OCI-LY1 (cell line): Measurements from ENCODE around the gene UTF1.

Experiments
- H2AFZ ChIP-seq: fragments of 200-600 bp; sonication (generic), shearing (Covaris generic); 2 replicates; pipeline ENCODE4 v1.6.0; 2014; ENCODE audit warnings: antibody characterized with exemption, mild to moderate bottlenecking, low read length
- H3F3A ChIP-seq: fragments of 200-600 bp; sonication (generic), shearing (Covaris generic); 2 replicates; pipeline ENCODE4 v1.6.0; 2014; ENCODE audit warnings: mild to moderate bottlenecking, antibody characterized with exemption, low read length, moderate library complexity; ENCODE audit not compliant: insufficient read depth
- H3K27ac ChIP-seq: fragments of 200-600 bp; sonication (generic); 2 replicates; pipeline ENCODE4 v1.5.1; 2014; ENCODE audit warnings: low read length, mixed run types, mild to moderate bottlenecking, low read depth; ENCODE audit not compliant: poor library complexity, severe bottlenecking
- H3K27me3 ChIP-seq: fragments of 200-600 bp; sonication (generic); 2 replicates; pipeline ENCODE4 v1.6.0; 2014; ENCODE audit warnings: antibody characterized with exemption, mild to moderate bottlenecking, low read length, moderate library complexity; ENCODE audit not compliant: insufficient read depth
- H3K36me3 ChIP-seq: fragments of 200-600 bp; sonication (generic); 2 replicates; pipeline ENCODE4 v1.6.1; 2014; ENCODE audit warnings: mild to moderate bottlenecking, antibody characterized with exemption, low read length, moderate library complexity, mixed read lengths; ENCODE audit not compliant: insufficient read depth
- H3K4me1 ChIP-seq: fragments of 200-600 bp; sonication (generic); 2 replicates; pipeline ENCODE4 v1.5.1; 2014; ENCODE audit warnings: mild to moderate bottlenecking, low read length, moderate library complexity; ENCODE audit not compliant: insufficient read depth, severe bottlenecking
- H3K4me2 ChIP-seq: fragments of 200-600 bp; sonication (generic), shearing (Covaris generic); 2 replicates; pipeline ENCODE4 v1.6.1; 2014; ENCODE audit warnings: low read length
- H3K4me3 ChIP-seq: fragments of 200-600 bp; sonication (generic); 2 replicates; pipeline ENCODE4 v1.5.1; 2014; ENCODE audit warnings: low read length, low read depth, mild to moderate bottlenecking, mixed read lengths; ENCODE audit not compliant: poor library complexity, severe bottlenecking
- H3K79me2 ChIP-seq: fragments of 200-600 bp; shearing (Covaris generic); 2 replicates; pipeline ENCODE4 v1.6.1; 2016; ENCODE audit warnings: mixed run types, low read length, mixed read lengths; ENCODE audit not compliant: insufficient read depth
- H3K9ac ChIP-seq: fragments of 200-600 bp; sonication (generic), shearing (Covaris generic); 2 replicates; pipeline ENCODE4 v1.6.1; 2014; ENCODE audit warnings: mild to moderate bottlenecking, low read length, mixed read lengths
- H3K9me2 ChIP-seq: fragments of 200-600 bp; sonication (generic), shearing (Covaris generic); 2 replicates; pipeline ENCODE4 v1.6.1; 2014; ENCODE audit warnings: low read depth, mild to moderate bottlenecking, low read length, mixed read lengths
- H3K9me3 ChIP-seq: fragments of 200-600 bp; shearing (Covaris generic); 2 replicates; pipeline ENCODE4 v1.6.1; 2014; ENCODE audit warnings: low read length, mixed read lengths
- H4K20me1 ChIP-seq: fragments of 200-600 bp; sonication (generic), shearing (Covaris generic); 2 replicates; pipeline ENCODE4 v1.6.0; 2016; ENCODE audit warnings: mild to moderate bottlenecking, low read length; ENCODE audit not compliant: insufficient read depth
- CTCF ChIP-seq: fragments of 200-600 bp; sonication (generic), shearing (Covaris generic); IDR thresholded peaks from 2 replicates; pipeline ENCODE4 v1.5.1; 2017; ENCODE audit warnings: mild to moderate bottlenecking, antibody characterized with exemption, low read length, moderate library complexity, mixed read lengths
- EZH2 ChIP-seq: fragments of 200-600 bp; sonication (generic), shearing (Covaris generic); IDR thresholded peaks from 2 replicates; pipeline ENCODE4 v1.8.0; 2017; ENCODE audit warnings: borderline replicate concordance, mixed run types, mild to moderate bottlenecking, antibody characterized with exemption, low read length, moderate library complexity, mixed read lengths

The UTF1 gene

DNA sequence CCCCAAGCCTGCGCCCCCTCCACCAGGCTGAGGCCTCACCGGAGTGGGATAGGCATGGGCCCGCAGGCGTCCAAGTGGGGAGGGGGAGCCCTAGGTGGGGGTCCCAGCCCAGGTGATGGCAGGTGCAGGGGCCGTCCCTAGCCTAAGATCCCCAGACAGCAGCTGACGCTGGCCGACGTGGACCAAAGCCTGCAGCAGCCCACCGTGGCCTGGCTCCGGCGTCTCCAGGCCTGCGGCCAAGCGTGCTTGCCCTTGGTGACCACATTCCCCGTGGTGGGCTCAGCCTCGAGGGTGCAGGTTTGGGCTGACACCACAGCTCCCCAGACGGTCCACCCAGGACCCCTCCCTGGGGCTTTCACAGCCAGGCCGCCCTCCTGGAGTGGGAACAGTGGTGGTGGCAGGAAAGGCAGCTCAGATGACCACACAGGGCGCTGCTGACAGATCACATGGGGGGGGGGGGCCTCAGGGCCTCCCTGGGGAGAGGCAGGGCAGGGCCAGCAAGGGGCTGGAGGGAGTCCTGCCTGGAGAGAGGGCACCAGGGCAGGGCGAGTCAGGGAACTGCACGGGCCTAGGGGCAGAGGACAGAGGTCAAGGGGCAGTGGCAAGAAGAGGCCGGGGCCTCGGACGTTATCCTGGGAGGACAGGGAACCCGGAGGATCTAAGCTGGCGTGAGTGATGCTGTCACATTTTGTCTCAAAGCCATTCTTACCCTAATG lies 47.4 kb downstream of the UTF1 start:
- no peak overlapping the region for H3K9ac ChIP-seq
- no peaks in the 10 kb centered on the region for H3K9me3 ChIP-seq
- H3K27ac ChIP-seq = no peak overlapping the region
- no peaks in the 10 kb centered on the region for H3K79me2 ChIP-seq
- TF ChIP-seq EZH2 (no peak), CTCF (no peak)
- H3K27me3 ChIP-seq = no peaks in the 10 kb centered on the region
- H3K9me2 ChIP-seq = no peaks in the 10 kb centered on the region
- peaks cover 20% of the 10 kb centered on the region for H3K36me3 ChIP-seq
- H4K20me1 ChIP-seq = no peaks in the 10 kb centered on the region
- peaks cover 13% of the 10 kb centered on the region for H3K4me1 ChIP-seq
- no peak overlapping the region for H3K4me3 ChIP-seq
- H3K4me2 ChIP-seq = no peak overlapping the region
- H2AFZ ChIP-seq = no peak overlapping the region
- no peaks in the 10 kb centered on the region for H3F3A ChIP-seq

- Histone ChIP-seq H3K4me1 (peaks cover 13% of the 10 kb centered on the region), H2AFZ (no peak overlapping the region), H3K4me2 (no peak overlapping the region), H3K4me3 (no peak overlapping the region), H4K20me1 (no peaks in the 10 kb centered on the region), H3K9ac (no peak overlapping the region), H3K79me2 (no peaks in the 10 kb centered on the region), H3K27me3 (no peaks in the 10 kb centered on the region), H3K36me3 (peaks cover 27% of the 10 kb centered on the region), H3K9me3 (no peaks in the 10 kb centered on the region), H3K27ac (no peak overlapping the region), H3F3A (no peaks in the 10 kb centered on the region), H3K9me2 (no peaks in the 10 kb centered on the region)
- TF ChIP-seq CTCF (no peak), EZH2 (no peak)
These were observed 48.1 kb downstream of the UTF1 start for GRCh38 chr10:133277993-133278576.

DNA sequence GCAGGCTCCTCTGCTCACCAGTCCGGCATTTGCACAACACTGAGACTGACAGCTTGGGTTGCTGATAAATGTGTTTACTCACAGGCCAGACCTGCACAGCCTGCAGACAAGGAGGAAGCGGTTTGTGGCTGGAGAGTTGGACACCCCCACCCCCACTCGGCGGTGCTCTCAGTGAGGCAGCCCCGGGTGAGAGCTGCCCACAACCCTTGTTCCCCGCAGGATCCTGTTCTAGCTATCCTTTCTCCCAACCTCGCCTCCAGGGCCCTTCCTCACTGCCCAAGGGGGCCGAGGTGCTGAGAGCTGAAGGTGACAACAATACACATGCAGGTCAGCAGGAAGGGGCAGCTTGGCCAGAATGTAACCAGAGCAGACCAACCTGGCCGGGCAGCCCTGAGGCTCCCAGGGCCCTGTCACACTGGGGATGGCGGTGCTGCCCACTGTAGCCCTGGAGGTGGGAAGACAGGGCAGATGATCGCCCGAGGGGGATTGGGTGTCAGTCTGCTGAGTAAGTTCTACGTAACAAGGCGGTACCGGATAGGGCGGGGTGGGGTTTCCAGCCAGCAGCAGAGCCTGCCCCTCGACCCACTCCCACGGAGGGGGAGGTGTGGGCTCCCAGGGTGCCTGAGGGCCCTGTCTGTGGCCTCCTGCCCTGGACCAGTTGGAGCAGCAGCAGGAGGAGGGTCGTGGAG lies 48.7 kb downstream of the UTF1 start:
- Histone ChIP-seq H3F3A (no peaks in the 10 kb centered on the region), H3K4me3 (no peak overlapping the region)

More for the DNA sequence above, 48.7 kb downstream of the UTF1 start:
- Histone ChIP-seq H3K27me3 (no peaks in the 10 kb centered on the region), H3K9ac (no peak overlapping the region), H3K36me3 (peaks cover 30% of the 10 kb centered on the region), H3K9me3 (no peaks in the 10 kb centered on the region), H3K79me2 (no peaks in the 10 kb centered on the region), H3K27ac (no peak overlapping the region), H3K4me2 (no peak overlapping the region), H3K9me2 (no peaks in the 10 kb centered on the region), H2AFZ (no peak overlapping the region), H4K20me1 (no peaks in the 10 kb centered on the region), H3K4me1 (peaks cover 13% of the 10 kb centered on the region)
- TF ChIP-seq EZH2 (no peak), CTCF (no peak)
